Esophagus squamous epithelium (tissue), 4 donors: ENCODE measurements around the gene PANK2.

Experiments
- POLR2A ChIP-seq, 4 donors: fragments of 450-650 bp; IDR thresholded peaks; one replicate each; pipeline ENCODE4 v1.6.1; 2017; ENCODE audit warnings: antibody characterized with exemption in 4 of 4, mild to moderate bottlenecking in 4 of 4, moderate library complexity in 3 of 4
- TF ChIP-seq, protein P1 (sequence below), 6 experiments: fragments of 450-650 bp in 4 of 6; fragments of 200-600 bp in 2 of 6; sonication (generic) in 2 of 6; IDR thresholded peaks; one replicate each; pipeline ENCODE4 v1.5.1; 2016 to 2019; ENCODE audit warnings: antibody characterized with exemption in 6 of 6, mild to moderate bottlenecking in 4 of 6, moderate library complexity in 4 of 6

DNA sequence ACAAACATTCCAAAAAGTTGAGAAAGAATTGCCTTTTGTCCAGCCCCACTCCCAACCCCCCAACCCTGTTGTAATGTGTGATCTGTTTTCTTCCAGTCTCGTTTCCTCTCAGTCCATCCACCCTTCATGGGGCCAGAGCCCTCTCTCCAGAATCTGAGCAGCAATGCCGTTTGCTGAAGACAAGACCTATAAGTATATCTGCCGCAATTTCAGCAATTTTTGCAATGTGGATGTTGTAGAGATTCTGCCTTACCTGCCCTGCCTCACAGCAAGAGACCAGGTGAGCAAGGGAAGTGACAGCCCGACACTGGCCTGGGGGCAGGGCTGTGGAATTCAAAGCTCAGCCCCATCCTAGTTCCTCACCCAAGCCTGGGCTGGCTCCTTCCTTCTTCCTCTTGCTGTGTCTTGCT, 34.7 kb upstream of the PANK2 start:
- TF ChIP-seq, protein P1, sequence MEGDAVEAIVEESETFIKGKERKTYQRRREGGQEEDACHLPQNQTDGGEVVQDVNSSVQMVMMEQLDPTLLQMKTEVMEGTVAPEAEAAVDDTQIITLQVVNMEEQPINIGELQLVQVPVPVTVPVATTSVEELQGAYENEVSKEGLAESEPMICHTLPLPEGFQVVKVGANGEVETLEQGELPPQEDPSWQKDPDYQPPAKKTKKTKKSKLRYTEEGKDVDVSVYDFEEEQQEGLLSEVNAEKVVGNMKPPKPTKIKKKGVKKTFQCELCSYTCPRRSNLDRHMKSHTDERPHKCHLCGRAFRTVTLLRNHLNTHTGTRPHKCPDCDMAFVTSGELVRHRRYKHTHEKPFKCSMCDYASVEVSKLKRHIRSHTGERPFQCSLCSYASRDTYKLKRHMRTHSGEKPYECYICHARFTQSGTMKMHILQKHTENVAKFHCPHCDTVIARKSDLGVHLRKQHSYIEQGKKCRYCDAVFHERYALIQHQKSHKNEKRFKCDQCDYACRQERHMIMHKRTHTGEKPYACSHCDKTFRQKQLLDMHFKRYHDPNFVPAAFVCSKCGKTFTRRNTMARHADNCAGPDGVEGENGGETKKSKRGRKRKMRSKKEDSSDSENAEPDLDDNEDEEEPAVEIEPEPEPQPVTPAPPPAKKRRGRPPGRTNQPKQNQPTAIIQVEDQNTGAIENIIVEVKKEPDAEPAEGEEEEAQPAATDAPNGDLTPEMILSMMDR (IDR thresholded peaks at IDR 0.05) = no peak
- TF ChIP-seq POLR2A (IDR thresholded peaks at IDR 0.05) = no peak
